Activated CD4-positive, alpha-beta T cell treated with anti-CD3 and anti-CD28 coated beads for 24 hours (primary cell): ENCODE measurements around the gene TMEM121B.

ENCODE experiments used
- DNase-seq, 2 donors: peaks; one replicate each; pipeline ENCODE4 v3.0.0-alpha.2; 2020; ENCODE audit warnings: low read depth in 2 of 2

Gene TMEM121B

DNA sequence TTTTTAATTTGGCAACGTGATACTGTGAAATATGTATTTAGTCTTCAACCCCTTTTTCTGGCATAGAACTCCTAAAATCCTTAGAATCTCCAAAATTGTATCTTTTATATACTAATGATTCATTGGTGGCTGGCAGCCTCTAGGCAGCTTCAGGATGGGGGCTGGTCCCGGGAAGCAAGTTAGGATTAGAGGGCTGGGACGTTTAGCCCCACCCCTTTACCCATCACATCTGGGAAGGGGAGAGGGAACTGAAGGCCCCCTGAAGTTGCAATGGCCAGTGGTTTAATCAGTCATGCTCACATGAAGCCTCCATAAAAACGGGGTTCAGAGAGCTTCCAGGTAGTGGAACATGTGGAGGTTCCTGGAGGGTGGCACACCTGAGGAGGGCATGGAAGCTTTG lies 29.3 kb downstream of the TMEM121B start:
- no peak for DNase-seq

DNA sequence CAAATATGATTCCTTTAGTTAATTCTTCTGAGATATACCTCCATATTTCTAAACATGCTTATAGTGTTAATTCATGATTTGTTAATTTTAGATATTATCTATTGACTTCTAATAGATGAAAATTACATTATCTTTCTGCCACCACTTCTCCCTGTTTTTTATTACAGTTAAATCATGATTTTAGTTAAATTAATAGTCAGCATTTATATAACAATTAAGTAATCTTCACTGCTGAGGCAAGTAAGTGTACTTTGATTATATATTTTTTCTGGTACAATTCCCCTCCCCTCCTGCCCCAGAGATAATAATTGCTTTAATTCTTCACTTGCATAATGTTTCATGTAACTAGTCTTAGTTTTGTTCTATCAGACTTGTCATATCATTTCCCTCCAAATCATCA lies 30.6 kb downstream of the TMEM121B start:
- DNase-seq: no peak

DNA sequence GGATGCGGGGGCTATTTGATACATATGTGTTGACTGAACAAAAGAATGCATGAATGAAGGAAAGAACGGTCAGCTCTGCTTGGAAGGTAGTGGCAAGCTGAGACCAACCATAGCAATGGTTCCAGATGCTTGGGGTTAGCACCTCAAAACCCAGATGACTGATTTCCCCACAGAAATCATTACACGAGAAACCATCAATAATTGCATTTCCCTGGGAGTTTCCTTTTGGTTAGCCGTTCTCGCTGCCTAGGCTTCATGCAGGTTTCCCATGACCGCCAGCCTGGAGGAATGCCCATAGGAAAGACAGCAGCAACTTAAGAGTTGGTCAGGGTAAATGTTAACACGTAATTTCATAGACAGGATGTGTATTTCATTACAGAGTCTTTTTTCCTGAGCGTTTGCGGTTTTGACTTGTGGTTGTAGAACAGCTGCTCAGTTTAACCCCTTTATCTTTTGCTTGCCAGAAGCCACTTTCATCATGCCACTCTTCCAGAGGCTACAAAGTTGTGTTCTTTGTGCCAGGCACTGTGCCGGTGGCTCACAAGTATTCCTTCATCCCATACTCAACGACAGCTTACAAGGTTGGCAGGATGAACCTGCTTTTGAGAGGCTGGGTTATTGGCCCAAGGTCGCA lies 33.5 kb downstream of the TMEM121B start:
- DNase-seq: no peak

DNA sequence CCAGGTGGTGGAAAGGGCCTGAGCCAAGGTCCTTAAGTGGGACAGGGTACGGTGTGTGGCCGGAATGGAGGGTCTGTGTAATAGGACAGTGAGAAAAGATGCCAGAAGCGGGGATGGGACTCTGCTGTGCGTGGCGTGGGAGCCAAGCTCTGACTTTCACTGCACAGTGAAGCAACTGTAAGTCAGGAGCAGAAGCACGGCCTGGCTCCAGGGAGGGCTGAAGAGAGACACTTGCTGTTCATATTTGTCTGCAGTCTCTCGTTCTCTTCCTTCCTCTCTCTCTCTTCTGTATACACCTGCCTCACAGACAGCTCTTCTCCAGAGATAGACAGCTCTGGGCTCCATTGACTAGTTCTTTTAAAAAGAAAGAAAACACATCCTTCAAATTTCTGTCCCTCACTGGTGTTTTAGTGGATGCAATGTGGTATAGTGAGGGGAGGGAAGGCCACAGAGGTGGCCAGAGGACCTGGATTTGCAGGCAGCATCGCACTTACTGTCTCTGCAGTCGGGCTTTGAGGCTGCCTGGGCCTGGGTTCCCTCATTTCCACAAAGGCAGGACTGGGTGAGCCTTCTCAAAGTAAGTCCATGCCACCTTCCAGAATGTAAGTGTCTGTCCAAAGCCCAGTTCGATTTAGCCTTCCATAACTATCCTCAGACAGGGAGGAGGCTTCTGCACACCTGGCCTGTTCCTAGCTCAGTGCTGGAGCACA lies 34.2 kb downstream of the TMEM121B start:
- DNase-seq: no peak

DNA sequence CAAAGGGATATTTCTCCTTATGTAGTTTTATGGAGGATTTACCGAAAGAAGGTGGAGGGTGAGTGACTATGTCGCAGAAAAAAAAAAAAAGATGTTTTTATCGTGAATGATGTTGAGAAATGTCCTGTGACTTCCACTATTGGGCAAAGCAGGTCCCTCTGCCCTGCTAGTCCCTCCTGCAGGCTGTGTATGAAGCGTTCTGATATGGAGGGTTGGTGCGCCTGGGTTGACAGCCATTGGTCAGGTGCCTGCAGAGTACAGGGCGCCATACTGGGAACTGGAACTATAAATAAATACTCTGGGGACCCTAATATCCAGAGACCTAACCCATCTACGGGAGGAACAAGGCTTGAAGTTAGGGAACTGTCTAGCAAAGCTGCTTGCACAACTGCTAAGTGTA lies 34.9 kb downstream of the TMEM121B start:
- no peak for DNase-seq

DNA sequence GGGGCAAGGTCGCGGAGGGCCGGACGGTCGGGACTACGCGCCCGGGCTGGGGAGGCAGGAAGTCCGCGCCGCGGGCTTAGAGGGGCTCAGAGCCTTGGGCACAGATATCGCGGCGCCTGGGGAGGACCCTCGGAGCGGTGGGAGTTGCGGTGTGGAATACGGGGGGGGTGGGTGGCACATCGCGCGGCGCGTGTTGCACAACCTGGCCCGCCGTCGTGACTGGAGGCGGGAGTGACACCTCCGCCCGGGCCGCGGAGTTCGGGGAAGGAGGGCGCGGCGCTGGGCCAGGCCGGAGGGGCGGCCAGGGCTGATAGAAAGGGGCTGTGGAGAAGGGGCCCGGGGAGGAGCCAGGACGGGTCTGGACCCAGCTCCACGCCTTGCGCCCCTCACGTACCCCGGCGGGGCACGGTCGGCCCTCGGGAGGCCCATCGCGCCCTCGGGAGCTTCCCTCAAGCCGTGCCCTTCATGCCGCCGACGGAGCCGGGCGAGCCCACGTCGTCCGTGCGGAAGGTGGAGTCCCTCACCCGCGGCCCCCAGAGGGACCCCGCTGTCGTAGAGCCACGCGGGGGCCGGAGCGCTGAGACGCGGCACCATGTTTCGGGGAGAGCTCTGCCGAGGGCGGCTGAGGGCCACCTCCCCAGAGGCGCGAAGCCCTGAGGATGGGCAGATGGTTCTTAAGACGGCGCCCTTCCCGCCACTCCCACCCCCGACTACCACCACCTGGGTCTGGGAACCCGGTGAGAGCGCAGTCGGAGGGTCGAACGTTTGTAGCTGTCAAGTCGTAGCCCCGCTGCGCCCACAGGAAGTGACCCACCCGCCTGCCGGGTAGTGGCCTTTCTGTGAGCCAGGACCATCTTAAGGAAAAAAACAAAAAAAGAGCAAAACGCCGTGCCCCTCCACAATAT lies 35.6 kb downstream of the TMEM121B start:
- no peak for DNase-seq

DNA sequence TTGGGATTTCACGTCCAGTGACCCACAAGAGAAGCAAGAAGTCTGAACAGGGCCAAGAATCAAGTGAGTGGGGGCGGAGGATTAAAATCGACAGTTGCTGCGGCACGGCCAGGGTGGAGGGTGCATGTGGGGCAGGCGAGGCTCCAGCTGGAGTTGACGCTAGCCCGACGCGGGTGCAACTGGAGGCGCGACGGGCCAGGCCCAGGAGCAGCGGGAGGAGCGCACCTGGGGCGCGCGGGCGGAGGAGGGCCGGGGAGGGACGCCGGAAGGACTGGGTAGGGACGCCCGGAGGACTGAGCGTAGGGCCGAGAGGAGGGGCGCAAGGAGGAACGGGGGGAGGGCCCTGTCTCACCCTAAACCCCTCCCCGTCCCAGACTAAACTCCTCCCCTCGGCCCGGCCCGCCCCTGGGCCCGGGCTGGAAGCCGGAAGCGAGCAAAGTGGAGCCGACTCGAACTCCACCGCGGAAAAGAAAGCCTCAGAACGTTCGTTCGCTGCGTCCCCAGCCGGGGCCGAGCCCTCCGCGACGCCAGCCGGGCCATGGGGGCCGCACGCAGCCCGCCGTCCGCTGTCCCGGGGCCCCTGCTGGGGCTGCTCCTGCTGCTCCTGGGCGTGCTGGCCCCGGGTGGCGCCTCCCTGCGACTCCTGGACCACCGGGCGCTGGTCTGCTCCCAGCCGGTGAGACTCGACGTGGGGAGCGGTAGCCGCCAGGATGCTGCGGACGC lies 36.4 kb downstream of the TMEM121B start, which contains the start of gene IL17RA:
Gene IL17RA (plus strand): TSS at position 447 of the 723 bp plus-strand sequence. CDS start 92 bp downstream, at position 539.
- peak; percentile 89 to 91 for DNase-seq

DNA sequence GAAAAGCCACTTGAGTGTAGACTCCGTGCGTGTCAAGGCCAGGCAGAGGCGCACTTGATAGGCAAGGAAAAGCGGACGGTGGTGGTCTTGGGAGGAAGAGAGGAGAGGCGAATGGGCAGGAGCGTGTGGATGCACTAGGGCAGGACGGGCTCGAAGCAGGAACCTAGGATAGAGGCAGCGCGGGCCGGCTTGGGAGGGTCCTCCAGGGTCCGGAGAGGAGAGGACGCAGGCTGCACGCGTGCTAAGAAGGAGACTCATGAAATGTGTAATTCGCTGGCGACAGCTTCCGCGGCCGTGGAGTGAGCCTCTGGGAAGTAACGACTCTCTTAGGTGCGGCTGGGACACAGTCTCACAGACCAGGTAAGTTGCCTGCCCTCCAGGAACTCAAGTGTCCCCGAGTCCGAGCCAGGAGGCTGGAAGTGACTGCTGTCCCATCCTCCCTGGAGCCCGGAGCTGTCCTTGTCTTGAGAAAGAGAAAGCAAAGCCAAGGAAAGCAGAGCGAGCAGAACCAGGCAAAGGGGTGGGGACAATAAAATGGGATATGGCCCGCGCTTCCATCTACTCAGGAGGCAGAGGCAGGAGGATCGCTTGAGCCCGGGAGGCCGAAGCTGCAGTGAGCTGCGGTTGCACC lies 37.2 kb downstream of the TMEM121B start:
- no peak for DNase-seq

DNA sequence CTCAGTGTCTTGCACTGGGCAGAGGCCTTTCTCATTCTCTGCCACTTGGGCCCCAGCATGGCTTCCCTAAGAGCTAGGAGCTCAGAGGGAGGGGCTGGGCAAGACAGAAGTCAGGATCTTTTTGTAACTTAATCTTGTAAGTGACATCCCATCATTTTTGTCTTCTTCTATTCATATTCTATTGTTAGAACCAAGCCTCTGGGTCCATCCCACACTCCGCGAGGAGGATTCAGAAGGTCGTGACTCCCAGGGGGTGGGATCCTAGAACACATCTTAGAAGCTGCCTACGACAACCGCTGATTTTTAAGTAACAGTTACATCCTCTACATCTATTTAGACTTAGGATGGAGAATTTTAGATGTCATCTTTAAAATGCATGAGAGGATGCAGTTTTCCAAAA lies 37.9 kb downstream of the TMEM121B start:
- DNase-seq: no peak

DNA sequence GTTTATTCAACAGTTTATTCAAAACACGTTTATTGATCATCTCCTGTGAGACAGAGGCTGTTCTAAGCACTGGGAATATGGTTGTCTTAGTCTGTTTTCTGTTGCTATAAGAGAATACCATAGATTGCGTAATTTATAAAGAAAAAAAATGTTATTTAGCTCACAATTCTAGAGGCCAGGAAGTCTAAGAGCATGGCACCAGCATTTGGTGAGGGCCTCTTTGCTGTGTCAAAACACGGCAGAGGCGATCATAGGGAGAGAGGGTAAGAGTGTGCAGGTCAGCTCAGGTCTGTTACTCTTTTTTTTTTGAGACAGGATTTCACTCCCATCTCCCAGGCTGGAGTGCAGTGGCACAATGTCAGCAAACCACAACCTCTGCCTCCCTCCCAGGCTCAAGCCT lies 41.6 kb downstream of the TMEM121B start:
- no peak for DNase-seq

DNA sequence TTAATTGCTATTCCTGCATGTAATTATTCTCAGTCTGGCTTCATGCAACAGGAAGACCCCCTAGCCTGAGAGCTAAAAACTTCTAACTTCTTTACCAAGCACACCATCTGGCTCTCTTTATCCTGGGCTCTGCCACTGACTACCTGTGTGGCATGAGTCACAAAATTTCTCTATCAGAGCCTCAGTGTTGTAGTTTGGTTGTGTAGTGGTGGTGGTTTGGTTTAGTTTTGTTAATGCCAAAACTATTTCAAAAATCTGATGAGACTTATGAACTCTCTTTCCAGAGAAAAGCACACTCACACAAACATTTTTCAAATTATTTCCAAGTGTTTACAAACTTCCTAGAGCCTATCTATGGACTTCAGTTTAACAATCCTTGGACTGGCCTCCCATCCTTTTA lies 43.9 kb downstream of the TMEM121B start:
- DNase-seq: no peak

DNA sequence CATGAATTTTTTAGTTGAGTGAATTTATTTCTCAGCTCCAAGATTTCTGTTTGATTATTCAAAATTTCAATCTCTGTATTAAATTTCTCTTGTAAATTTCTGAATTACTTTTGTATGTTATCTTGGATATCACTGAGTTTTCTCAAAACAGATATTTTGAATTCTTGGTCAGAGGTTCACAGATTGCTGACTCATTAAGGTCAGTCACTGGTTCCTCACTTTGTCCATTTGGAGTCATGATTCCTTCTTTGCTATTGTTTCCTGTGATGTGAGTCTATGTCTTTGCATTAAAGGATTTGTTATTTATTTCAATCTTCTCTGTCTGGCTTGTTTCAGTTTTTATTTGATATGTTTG lies 46.5 kb downstream of the TMEM121B start:
- DNase-seq: no peak

DNA sequence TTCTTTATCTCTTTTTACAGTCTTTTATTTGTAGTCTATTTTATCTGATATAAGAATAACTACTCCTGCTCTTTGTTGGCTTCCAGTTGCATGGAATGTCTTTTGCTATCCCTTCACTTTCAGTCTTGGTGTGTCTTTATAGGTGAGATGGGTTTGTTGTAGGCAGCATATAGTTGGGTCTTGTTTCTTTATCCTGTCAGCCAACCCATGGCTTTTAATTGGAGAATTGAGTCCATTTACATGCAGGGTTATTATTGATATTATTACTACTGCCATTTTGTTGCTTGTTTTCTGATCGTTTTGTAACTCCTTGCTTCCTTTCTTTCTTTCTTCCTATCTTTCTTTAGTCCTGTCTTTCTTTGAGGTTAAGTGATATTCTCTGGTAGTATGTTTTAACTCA lies 48.3 kb downstream of the TMEM121B start:
- DNase-seq: no peak
